Ovary (tissue), 3 donors: ENCODE results near the gene AFG3L2.
"Not testable (repeated sequence)": the region's sequence is repeated elsewhere in the genome, so short reads cannot be mapped to it uniquely, and the experiment has no call there.

ENCODE experiments used
- CTCF ChIP-seq, 3 donors: fragments of 450-650 bp in 2 of 3; fragments of 200-600 bp in 1 of 3; IDR thresholded peaks; one replicate each; pipeline versions ENCODE4 v1.5.1 to v1.8.0; 2016 to 2022; ENCODE audit warnings: antibody characterized with exemption in 3 of 3, mild to moderate bottlenecking in 1 of 3
- POLR2A ChIP-seq: fragments of 450-650 bp; IDR thresholded peaks from one replicate; pipeline ENCODE4 v1.6.1; 2017; ENCODE audit warnings: antibody characterized with exemption, mild to moderate bottlenecking, moderate library complexity
- donor health status: DM: no; HTN: no; CAD: no.

GRCh38 chr18:12383759-12384158 is 6.7 kb upstream of the AFG3L2 start:
- not testable (repeated sequence) for TF ChIP-seq CTCF (IDR thresholded peaks at IDR 0.05); POLR2A
